Ascending aorta (tissue), 2 donors: ENCODE measurements around the gene CHST11. TPM values are rescaled to one million over a fixed set of nuclear protein-coding genes. Genes with fewer than 3 reads are reported as not detected.
A peak's percentile ranks its signal among the peaks of the same experiment; 100 is the strongest.
"Not testable (repeated sequence)": the region's sequence is repeated elsewhere in the genome, so short reads cannot be mapped to it uniquely, and the experiment has no call there.

Experiments
- DNase-seq, 2 donors: peaks; one replicate each; pipeline ENCODE4 v3.0.0-alpha.2; 2019; ENCODE audit warnings: low spot score in 2 of 2
- H3K27ac ChIP-seq, 2 donors: fragments of 200-600 bp; sonication (generic); one replicate each; pipeline ENCODE4 v1.5.1; 2016 to 2017; ENCODE audit warnings: mild to moderate bottlenecking in 1 of 2
- H3K27me3 ChIP-seq: fragments of 200-600 bp; sonication (generic); one replicate; pipeline ENCODE4 v1.5.1; 2017
- H3K36me3 ChIP-seq, 2 donors: fragments of 200-600 bp; sonication (generic); one replicate each; pipeline ENCODE4 v1.5.1; 2016
- H3K4me1 ChIP-seq, 2 donors: fragments of 200-600 bp; sonication (generic); one replicate each; pipeline ENCODE4 v1.5.1; 2016 to 2017; ENCODE audit warnings: mild to moderate bottlenecking in 1 of 2
- H3K4me3 ChIP-seq, 2 donors: fragments of 200-600 bp; sonication (generic); one replicate each; pipeline ENCODE4 v1.5.1; 2016 to 2017; ENCODE audit warnings: mild to moderate bottlenecking in 1 of 2
- H3K9me3 ChIP-seq, 2 donors: fragments of 200-600 bp; sonication (generic); one replicate each; pipeline ENCODE4 v1.5.1; 2016
- intact Hi-C: fragments of 100-400 bp; cut with DNase I; formaldehyde crosslinking; loops from one replicate; pipeline ENCODE4 v1.15.1; 2023
- total RNA-seq: library from RNA; depleted of rRNA; stranded (reverse); fragments of >200 nt; gene quantifications from one replicate; pipeline ENCODE4 v1.1.0, GENCODE V29; 2016
- TF ChIP-seq, protein P1 (sequence below), 3 experiments: fragments of 200-600 bp in 2 of 3; fragments of 450-650 bp in 1 of 3; sonication (generic) in 2 of 3; IDR thresholded peaks; one replicate each; pipeline ENCODE4 v1.5.1; 2016 to 2019; ENCODE audit warnings: antibody characterized with exemption in 3 of 3, mild to moderate bottlenecking in 1 of 3, moderate library complexity in 1 of 3

CHST11 gene
- total RNA-seq, 1 donor from 2014 or later = 63.2 TPM

DNA sequence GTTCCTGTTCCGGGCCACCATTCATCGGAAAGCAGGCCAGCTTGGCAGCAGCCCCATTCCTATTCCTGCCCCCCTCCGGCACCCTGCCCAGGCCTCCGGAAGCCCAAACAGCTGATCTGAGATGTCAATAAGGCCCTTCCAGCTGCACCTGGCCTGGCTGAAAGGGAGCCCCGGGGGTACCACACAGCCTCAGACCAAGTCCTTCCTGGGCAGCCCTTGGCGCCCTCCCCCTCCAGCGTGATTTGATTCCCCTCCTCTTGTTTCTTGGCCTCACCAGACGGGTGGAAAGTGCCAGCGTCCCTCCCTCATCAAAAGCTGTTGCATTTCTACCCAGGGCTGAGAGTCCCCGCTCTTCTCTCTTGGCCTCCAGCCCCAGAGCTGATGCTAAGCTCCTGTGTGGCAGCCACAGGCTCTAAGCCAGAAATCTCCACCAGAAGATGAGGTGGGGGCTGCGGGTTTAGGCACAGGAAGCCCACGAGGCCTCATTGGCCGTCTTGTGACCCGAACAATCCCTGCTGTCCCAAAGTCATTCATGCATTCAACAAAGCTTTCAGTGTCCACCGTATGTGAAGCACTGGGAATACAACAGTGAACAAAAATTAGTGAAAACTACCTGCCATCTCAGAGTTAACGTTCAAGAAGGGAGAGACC lies 285.9 kb downstream of the CHST11 start:
- H3K4me1 ChIP-seq = peaks cover 0 to 26% of the 10 kb centered on the region in 2 donors
- peak in 1 of 2 donors; percentile 72 for DNase-seq
- TF ChIP-seq, protein P1, sequence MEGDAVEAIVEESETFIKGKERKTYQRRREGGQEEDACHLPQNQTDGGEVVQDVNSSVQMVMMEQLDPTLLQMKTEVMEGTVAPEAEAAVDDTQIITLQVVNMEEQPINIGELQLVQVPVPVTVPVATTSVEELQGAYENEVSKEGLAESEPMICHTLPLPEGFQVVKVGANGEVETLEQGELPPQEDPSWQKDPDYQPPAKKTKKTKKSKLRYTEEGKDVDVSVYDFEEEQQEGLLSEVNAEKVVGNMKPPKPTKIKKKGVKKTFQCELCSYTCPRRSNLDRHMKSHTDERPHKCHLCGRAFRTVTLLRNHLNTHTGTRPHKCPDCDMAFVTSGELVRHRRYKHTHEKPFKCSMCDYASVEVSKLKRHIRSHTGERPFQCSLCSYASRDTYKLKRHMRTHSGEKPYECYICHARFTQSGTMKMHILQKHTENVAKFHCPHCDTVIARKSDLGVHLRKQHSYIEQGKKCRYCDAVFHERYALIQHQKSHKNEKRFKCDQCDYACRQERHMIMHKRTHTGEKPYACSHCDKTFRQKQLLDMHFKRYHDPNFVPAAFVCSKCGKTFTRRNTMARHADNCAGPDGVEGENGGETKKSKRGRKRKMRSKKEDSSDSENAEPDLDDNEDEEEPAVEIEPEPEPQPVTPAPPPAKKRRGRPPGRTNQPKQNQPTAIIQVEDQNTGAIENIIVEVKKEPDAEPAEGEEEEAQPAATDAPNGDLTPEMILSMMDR (IDR thresholded peaks at IDR 0.05) = no peak
- no peaks in the 10 kb centered on the region for H3K27me3 ChIP-seq
- no peaks in the 10 kb centered on the region for H3K36me3 ChIP-seq
- H3K27ac ChIP-seq = peak overlapping the region; percentile 42 to 71
- peak overlapping the region in 1 of 2 donors; percentile 32 for H3K4me3 ChIP-seq
- intact Hi-C loops = no loop called here
- no peaks in the 10 kb centered on the region for H3K9me3 ChIP-seq

DNA sequence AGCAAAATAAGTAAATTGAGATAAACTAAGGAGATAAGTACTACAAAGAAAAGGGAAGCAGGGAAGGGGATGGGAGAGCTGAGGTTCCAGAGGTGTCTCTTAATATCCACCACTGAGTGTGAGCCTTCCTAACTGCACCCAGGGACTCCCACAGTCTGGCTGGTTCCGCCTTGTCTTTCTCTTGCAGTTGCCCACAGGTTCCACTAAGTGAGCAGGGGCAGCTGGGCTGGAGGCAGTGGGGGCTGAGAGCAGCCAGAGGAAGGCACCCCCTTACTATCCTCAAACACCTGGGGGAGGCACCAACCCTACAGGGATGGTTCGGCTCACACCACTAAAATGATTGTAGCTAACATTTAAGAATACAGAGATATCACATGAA lies 286.4 kb downstream of the CHST11 start:
- intact Hi-C loops = no loop called here
- H3K27ac ChIP-seq = peak overlapping the region in 1 of 2 donors; percentile 71
- DNase-seq = no peak
- no peaks in the 10 kb centered on the region for H3K9me3 ChIP-seq
- H3K36me3 ChIP-seq = no peaks in the 10 kb centered on the region
- H3K27me3 ChIP-seq = no peaks in the 10 kb centered on the region
- TF ChIP-seq, protein P1 (IDR thresholded peaks at IDR 0.05) = no peak
- H3K4me1 ChIP-seq = peaks cover 0 to 25% of the 10 kb centered on the region in 2 donors
- H3K4me3 ChIP-seq = no peak overlapping the region

DNA sequence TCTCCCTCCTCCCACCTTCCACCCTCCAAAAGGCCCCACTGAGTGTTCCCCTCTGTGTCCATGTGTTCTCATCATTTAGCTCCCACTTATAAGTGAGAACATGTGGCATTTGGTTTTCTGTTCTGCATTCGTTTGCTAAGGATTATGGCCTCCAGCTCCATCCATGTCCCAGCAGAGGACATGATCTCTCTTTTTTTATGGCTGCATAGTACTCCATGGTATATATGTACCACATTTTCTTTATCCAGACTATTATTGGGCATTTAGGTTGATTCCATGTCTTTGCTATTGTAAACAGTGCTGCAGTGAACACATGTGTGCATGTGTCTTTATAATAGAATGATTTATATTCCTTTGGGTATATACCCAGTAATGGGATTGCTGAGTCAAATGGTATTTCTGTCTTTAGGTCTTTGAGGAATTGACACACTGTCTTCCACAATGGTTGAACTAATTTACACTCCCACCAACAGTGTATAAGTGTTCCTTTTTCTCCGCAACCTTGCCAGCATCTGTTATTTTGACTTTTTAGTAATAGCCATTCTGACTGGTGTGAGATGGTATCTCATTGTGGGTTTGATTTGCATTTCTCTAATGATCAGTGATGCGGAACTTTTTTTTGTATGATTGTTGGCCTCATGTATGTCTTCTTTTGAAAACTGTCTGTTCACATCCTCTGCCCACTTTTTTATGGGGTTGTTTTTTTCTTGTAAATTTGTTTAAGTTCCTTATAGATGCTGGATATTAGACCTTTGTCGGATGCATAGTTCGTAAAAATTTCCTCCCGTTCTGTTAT lies 287.2 kb downstream of the CHST11 start:
- H3K9me3 ChIP-seq, intact Hi-C loops, H3K27me3 ChIP-seq, H3K4me3 ChIP-seq, H3K27ac ChIP-seq, H3K36me3 ChIP-seq, DNase-seq: not testable (repeated sequence)
- peaks cover 0 to 23% of the 10 kb centered on the region in 2 donors for H3K4me1 ChIP-seq

DNA sequence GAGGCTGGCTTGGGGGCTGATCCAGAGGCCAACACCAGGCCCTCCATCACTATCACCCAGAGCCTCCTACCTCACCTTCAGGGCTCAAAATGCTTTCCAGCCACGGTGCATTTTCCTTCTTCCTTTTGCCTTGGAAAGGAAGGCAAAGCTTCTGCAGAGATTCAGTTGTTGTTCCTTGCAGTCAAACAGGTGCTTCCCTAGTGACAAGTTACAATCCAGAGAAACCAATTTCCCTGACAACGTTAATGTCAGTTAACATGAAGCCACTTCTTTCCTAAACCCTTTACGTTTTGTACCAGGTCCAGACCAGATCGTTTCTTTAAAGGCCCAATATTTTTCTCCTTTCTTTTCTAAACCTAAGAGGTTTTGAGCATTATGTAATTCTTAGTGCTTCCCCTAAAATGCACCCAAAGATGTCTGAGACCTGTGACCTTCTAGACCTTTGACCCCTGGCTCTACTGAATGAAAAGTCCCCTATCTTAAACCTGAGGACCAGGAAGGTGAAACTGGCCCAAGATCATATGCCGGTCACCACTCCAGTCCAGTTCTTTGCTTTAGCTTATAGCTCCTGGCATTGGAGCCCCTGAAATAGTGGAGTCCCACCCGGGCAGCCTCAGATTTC lies 289.8 kb downstream of the CHST11 start:
- Histone ChIP-seq H3K36me3 (no peaks in the 10 kb centered on the region), H3K27ac (no peak overlapping the region), H3K4me3 (no peak overlapping the region), H3K9me3 (no peaks in the 10 kb centered on the region), H3K27me3 (no peaks in the 10 kb centered on the region), H3K4me1 (peaks cover 0 to 22% of the 10 kb centered on the region in 2 donors)
- intact Hi-C loops = no loop called here
- peak in 1 of 2 donors; percentile 15 for DNase-seq
- TF ChIP-seq, protein P1 (IDR thresholded peaks at IDR 0.05) = no peak

DNA sequence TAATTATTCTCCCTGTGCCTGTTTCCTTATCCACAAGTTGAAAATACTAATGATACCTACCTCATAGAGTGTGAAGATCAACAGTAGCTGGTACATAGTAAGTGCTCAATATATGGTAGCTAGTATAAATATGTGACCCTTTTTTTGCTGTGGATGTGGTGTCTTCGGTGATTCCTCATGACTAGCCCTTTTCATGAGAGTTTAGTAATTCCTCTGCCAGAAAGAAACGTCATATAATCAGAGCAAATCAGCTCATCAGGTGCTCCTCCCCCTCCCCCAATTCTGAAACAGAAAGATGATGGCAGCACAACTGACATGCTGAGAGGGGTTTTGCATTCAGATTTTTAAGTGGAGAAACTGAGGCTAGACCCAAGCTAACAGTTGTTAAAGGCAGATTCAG lies 290.6 kb downstream of the CHST11 start:
- Histone ChIP-seq H3K9me3 (no peaks in the 10 kb centered on the region), H3K27ac (no peak overlapping the region), H3K4me1 (peaks cover 0 to 19% of the 10 kb centered on the region in 2 donors), H3K36me3 (no peaks in the 10 kb centered on the region), H3K4me3 (no peak overlapping the region), H3K27me3 (no peaks in the 10 kb centered on the region)
- DNase-seq = no peak
- intact Hi-C loops = no loop called here
- TF ChIP-seq, protein P1 (IDR thresholded peaks at IDR 0.05) = no peak

DNA sequence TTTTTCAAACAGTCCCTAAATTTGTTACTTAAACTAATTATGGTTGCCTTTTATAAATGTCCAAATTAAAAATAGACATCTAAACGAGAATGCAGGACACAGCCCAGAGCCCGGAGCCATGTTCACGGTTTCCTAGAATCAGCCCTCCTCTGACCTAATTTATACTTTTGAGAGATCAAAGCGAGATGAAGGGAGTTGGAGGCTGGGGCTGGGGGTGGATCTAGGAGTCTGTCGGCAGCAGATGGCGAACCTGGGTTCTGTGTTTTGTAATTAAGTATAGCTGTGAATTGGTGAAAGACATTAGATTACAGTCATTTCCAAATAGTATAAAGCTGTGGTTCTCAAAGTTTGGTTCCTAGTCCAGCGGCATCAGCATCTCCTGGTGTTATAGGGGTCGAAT lies 291.2 kb downstream of the CHST11 start:
- Histone ChIP-seq H3K9me3 (no peaks in the 10 kb centered on the region), H3K36me3 (no peaks in the 10 kb centered on the region), H3K4me1 (peaks cover 0 to 12% of the 10 kb centered on the region in 2 donors), H3K27me3 (no peaks in the 10 kb centered on the region), H3K27ac (peak overlapping the region; percentile 73 to 78), H3K4me3 (no peak overlapping the region)
- peak in 1 of 2 donors; percentile 43 for DNase-seq
- intact Hi-C loops = loop anchor here (2.0 kb wide), 1 partner anchor 75 kb away; no protein-coding TSS in a partner anchor
- TF ChIP-seq, protein P1 (IDR thresholded peaks at IDR 0.05) = no peak
